WTC11 (cell line): ENCODE data around the gene NHSL1.

Source experiments
- CTCF ChIP-seq: fragments of 200-600 bp; IDR thresholded peaks from 2 replicates; pipeline ENCODE4 v1.8.0; 2022; ENCODE audit warnings: antibody characterized with exemption
- KAT7 ChIP-seq: sonication (generic); formaldehyde crosslinking; IDR thresholded peaks from 2 replicates; pipeline ENCODE4 v1.8.1; 2023; ENCODE audit warnings: missing genetic modification reagents, mild to moderate bottlenecking, borderline replicate concordance
- MAX ChIP-seq: sonication (generic); formaldehyde crosslinking; IDR thresholded peaks from 2 replicates; pipeline ENCODE4 v1.8.0; 2022; ENCODE audit warnings: mild to moderate bottlenecking, missing genetic modification reagents
- NR2C2 ChIP-seq: sonication (generic); formaldehyde crosslinking; IDR thresholded peaks from 2 replicates; pipeline ENCODE4 v1.8.0; 2022; ENCODE audit warnings: mild to moderate bottlenecking, missing genetic modification reagents
- NR3C1 ChIP-seq: sonication (generic); formaldehyde crosslinking; conservative IDR thresholded peaks from 2 replicates; pipeline ENCODE4 v1.8.1; 2023; ENCODE audit warnings: low read depth, mild to moderate bottlenecking, missing genetic modification reagents
- OVOL2 ChIP-seq: fragments of 250-450 bp; sonication (Bioruptor Pico); IDR thresholded peaks from 2 replicates; pipeline ENCODE4 v1.9.0; 2021; ENCODE audit warnings: mild to moderate bottlenecking, borderline replicate concordance
- ZNF232 ChIP-seq: sonication (generic); formaldehyde crosslinking; IDR thresholded peaks from 2 replicates; pipeline ENCODE4 v1.8.0; 2022; ENCODE audit warnings: mild to moderate bottlenecking, missing genetic modification reagents
- ZNF396 ChIP-seq: fragments of 250-450 bp; sonication (Bioruptor Pico); IDR thresholded peaks from 2 replicates; pipeline ENCODE4 v1.8.0; 2021; ENCODE audit warnings: mild to moderate bottlenecking, moderate library complexity, borderline replicate concordance
- TF ChIP-seq, protein P1 (sequence below): sonication (generic); formaldehyde crosslinking; IDR thresholded peaks from 2 replicates; pipeline ENCODE4 v1.8.1; 2023; ENCODE audit warnings: mild to moderate bottlenecking, missing genetic modification reagents

GRCh38 chr6:138541823-138542481 lies 42.7 kb upstream of the NHSL1 start:
- TF ChIP-seq MAX (CRISPR knock-in tag) (no peak), NR2C2 (CRISPR knock-in tag) (no peak), CTCF (no peak), ZNF232 (no peak), NR3C1 (CRISPR knock-in tag) (no peak), ZNF396 (no peak), OVOL2 (CRISPR knock-in tag) (no peak), KAT7 (CRISPR knock-in tag) (no peak)
- TF ChIP-seq, protein P1, sequence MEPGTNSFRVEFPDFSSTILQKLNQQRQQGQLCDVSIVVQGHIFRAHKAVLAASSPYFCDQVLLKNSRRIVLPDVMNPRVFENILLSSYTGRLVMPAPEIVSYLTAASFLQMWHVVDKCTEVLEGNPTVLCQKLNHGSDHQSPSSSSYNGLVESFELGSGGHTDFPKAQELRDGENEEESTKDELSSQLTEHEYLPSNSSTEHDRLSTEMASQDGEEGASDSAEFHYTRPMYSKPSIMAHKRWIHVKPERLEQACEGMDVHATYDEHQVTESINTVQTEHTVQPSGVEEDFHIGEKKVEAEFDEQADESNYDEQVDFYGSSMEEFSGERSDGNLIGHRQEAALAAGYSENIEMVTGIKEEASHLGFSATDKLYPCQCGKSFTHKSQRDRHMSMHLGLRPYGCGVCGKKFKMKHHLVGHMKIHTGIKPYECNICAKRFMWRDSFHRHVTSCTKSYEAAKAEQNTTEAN (CRISPR knock-in tag) = no peak
